PFSK-1 (cell line): Measurements from ENCODE around the gene VCP.

ENCODE experiments used
- POLR2AphosphoS5 ChIP-seq: IDR thresholded peaks from 2 replicates; pipeline ENCODE4 v1.6.1; 2012; ENCODE audit warnings: low read depth, mild to moderate bottlenecking, control low read depth, low read length, moderate library complexity
- TAF1 ChIP-seq: IDR thresholded peaks from 2 replicates; pipeline ENCODE4 v1.6.1; 2012; ENCODE audit warnings: low read length, control low read depth, borderline replicate concordance; ENCODE audit not compliant: insufficient read depth
- TF ChIP-seq, protein P1 (sequence below), 2 experiments: IDR thresholded peaks; 2 replicates each; pipeline versions ENCODE4 v1.6.1 to v1.8.0; 2011 to 2012; ENCODE audit warnings: low read depth in 2 of 2, low read length in 2 of 2, control low read depth in 1 of 2, inconsistent platforms in 1 of 2, mild to moderate bottlenecking in 1 of 2, moderate library complexity in 1 of 2; ENCODE audit not compliant: insufficient read depth in 1 of 2

DNA sequence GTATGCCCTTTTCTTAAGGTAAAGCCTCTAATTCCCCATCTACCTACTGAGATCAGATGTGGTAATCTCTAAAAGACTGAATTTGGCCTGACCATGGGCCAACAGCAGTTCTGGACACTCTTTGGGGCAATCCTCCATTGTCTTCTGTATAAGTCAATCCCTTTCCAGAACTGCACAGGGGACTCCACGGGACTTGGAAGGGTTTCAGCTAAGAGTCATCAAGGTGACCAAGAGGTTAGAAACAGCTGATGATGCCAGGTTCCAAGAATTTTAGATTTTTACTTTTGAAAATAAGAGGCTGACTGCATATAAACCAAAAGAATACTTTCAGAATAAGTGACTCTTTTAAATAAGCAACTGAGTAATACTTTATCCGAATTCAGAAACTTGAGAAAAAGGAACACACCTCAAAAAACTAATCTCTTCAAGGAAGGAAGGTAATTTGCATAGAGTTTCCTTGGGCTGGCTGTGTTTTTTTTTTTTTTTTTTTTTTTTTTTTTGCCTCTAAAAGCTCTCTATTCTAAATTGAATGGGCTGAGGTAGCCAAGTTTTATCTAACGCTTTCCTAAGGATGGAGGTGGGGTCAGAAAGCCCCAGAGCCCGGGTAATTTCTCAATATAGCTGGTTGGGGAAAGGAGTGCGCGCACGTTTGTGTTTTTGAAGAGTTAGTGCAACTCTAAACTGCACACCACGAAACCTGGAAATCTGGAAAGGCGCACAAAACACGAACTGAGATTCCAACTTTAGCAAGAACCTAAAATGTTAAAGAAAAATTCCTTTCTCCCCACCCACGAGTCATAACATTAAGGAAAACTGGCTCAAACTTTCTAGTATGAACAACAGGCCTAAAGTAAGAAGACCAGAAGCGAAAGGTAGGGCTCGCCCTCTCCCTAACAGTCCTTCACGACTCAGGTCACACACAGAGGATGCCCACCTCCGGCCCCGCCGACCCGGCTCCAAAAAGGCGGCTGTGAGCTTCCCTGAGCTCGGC lies 1.3 kb downstream of the VCP start:
- no peak for TF ChIP-seq POLR2AphosphoS5
- TF ChIP-seq, protein P1, sequence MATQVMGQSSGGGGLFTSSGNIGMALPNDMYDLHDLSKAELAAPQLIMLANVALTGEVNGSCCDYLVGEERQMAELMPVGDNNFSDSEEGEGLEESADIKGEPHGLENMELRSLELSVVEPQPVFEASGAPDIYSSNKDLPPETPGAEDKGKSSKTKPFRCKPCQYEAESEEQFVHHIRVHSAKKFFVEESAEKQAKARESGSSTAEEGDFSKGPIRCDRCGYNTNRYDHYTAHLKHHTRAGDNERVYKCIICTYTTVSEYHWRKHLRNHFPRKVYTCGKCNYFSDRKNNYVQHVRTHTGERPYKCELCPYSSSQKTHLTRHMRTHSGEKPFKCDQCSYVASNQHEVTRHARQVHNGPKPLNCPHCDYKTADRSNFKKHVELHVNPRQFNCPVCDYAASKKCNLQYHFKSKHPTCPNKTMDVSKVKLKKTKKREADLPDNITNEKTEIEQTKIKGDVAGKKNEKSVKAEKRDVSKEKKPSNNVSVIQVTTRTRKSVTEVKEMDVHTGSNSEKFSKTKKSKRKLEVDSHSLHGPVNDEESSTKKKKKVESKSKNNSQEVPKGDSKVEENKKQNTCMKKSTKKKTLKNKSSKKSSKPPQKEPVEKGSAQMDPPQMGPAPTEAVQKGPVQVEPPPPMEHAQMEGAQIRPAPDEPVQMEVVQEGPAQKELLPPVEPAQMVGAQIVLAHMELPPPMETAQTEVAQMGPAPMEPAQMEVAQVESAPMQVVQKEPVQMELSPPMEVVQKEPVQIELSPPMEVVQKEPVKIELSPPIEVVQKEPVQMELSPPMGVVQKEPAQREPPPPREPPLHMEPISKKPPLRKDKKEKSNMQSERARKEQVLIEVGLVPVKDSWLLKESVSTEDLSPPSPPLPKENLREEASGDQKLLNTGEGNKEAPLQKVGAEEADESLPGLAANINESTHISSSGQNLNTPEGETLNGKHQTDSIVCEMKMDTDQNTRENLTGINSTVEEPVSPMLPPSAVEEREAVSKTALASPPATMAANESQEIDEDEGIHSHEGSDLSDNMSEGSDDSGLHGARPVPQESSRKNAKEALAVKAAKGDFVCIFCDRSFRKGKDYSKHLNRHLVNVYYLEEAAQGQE (IDR thresholded peaks at IDR 0.05; ENCODE audit: insufficient read depth in 1 of 2, low read depth in 2 of 2, low read length in 2 of 2): no peak
- no peak for TF ChIP-seq TAF1
